C4-2B (cell line): ENCODE results near the gene CARMIL1.

ENCODE experiments used
- H3K27ac ChIP-seq: fragments of 450-650 bp; 2 replicates; pipeline ENCODE4 v1.5.1; 2017
- CTCF ChIP-seq: fragments of 450-650 bp; conservative IDR thresholded peaks from 2 replicates; pipeline ENCODE4 v1.5.1; 2017; ENCODE audit warnings: mild to moderate bottlenecking
- ZFX ChIP-seq: fragments of 450-650 bp; IDR thresholded peaks from 2 replicates; pipeline ENCODE4 v1.6.1; 2017

The CARMIL1 gene

GRCh38 chr6:25334793-25335192 lies 55.6 kb downstream of the CARMIL1 start:
- no peak overlapping the region for H3K27ac ChIP-seq
- TF ChIP-seq ZFX = no peak
- no peak for TF ChIP-seq CTCF

- TF ChIP-seq ZFX (no peak), CTCF (no peak)
Measured at GRCh38 chr6:25336996-25337395, 57.8 kb downstream of the CARMIL1 start.

DNA sequence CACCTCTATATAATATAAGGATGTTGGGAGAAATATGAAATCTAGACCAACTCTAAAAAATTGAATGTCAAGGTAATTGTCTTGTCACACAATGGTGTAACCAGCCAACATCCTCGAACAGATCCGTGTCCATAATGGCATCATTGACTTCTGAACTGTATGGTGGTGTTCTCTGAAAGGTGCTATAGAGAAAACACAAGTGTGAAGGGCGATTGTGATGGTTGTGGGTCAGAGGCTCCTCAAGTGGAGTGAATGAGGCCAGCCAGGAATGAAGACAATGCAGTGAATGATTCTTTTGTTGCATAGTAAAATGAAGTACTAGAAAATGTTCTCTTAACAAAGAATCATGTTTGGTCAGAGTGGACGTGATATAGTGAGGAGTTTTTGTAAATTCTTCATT lies 58.3 kb downstream of the CARMIL1 start:
- no peak overlapping the region for H3K27ac ChIP-seq
- TF ChIP-seq CTCF = no peak
- no peak for TF ChIP-seq ZFX

More at GRCh38 chr6:25336996-25337395, 57.8 kb downstream of the CARMIL1 start:
- H3K27ac ChIP-seq = no peak overlapping the region

GRCh38 chr6:25340431-25341202 lies 61.4 kb downstream of the CARMIL1 start:
- no peak overlapping the region for H3K27ac ChIP-seq
- TF ChIP-seq CTCF = no peak
- no peak for TF ChIP-seq ZFX

DNA sequence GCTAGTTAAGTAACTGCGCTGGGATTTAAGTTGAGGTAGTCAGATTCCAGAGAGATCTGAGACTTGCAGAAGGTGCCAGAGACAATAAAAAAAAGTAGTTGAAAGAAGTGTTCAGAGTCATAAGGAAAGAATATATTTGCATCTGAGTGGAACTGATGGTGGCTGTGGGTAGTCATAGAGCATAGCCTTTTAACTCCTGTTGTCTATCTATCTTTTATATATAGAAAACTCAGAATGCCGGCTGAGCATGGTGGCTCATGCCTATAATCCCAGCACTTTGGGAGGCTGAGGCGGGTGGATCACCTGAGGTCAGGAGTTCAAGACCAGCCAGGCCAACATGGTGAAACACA lies 62.0 kb downstream of the CARMIL1 start:
- TF ChIP-seq CTCF (no peak), ZFX (no peak)
- no peak overlapping the region for H3K27ac ChIP-seq

DNA sequence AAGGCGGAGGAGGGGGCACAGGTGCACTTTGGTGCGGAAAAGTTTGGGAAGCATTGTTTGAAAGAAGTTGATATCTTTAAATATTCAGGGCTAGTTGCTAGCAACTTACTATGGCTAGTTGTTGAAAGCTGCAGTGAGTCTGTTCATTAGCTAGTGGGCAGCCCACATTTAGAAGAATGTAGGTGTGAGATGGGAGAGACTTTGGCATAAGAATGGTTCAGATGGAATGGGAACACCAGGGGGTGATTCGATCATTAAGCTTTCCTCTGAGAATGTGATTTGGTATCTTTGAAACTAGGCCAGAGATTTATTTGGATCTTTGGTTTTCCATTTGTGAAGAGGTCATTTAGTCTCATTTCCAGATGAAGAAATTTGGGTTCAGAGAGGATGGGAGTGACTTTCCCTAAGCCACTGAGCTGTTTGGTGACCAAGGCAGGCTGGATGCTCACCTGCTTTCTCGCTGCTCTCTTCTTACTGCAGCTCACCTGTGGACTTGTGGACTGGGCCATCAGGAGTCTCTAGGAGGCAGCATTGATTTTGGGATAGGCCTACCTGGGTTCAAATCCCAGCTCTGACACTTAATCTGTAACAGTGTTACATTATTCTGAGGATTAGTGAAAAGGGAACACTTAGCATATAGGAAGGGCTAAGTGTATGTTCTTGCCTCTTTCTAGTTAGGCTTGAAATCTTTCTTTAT lies 62.9 kb downstream of the CARMIL1 start:
- TF ChIP-seq CTCF (no peak), ZFX (no peak)
- no peak overlapping the region for H3K27ac ChIP-seq

GRCh38 chr6:25342802-25343201 lies 63.6 kb downstream of the CARMIL1 start:
- no peak overlapping the region for H3K27ac ChIP-seq
- TF ChIP-seq ZFX (no peak), CTCF (no peak)
